ENCODE data around the gene SND1.

Gene SND1

DNA sequence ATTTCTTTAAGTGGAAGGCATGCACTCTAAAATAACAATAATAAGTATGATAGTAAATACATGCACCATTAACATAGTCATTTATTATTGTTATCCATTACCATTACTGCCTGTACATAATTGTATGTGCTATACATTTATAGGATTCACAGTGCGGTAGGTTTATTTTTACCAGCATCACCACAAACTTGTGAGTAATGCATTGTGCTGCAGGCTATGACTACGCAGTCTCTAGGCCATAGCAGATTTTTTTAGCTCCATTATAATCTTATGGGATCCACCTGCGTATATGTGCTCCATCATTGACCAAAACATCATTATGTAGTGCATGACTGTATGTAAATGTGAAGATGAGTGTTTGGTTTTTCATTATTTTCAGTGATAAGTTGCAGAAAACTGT lies 219.2 kb downstream of the SND1 start:
- TF ChIP-seq CTCF (IDR thresholded peaks at IDR 0.05) = no peak

- no peak for TF ChIP-seq CTCF (IDR thresholded peaks at IDR 0.05)
Observed at GRCh38 chr7:127872122-127872521, 220.1 kb downstream of the SND1 start.

DNA sequence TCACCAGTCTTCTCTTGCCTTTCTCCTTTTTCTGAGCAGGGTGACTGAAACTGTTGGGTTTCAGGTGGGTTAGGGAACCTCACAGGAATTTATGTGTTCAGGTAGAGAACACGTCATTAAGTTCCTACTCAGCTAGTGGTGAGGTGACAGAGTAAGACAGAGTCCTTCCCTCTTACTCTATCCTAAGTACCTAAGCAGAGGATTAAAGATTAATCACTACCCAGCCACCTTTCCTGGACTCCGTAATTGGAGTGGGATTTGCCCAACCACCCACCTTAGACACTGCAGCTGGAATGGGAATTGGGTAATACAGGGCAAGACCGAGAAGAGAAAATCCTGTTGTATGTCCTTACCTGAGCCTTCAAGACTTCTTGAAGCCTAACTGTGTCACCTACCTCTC lies 221.2 kb downstream of the SND1 start:
- no peak for TF ChIP-seq CTCF (IDR thresholded peaks at IDR 0.05)

GRCh38 chr7:127873715-127874636 lies 222.0 kb downstream of the SND1 start:
- TF ChIP-seq CTCF (IDR thresholded peaks at IDR 0.05) = no peak

DNA sequence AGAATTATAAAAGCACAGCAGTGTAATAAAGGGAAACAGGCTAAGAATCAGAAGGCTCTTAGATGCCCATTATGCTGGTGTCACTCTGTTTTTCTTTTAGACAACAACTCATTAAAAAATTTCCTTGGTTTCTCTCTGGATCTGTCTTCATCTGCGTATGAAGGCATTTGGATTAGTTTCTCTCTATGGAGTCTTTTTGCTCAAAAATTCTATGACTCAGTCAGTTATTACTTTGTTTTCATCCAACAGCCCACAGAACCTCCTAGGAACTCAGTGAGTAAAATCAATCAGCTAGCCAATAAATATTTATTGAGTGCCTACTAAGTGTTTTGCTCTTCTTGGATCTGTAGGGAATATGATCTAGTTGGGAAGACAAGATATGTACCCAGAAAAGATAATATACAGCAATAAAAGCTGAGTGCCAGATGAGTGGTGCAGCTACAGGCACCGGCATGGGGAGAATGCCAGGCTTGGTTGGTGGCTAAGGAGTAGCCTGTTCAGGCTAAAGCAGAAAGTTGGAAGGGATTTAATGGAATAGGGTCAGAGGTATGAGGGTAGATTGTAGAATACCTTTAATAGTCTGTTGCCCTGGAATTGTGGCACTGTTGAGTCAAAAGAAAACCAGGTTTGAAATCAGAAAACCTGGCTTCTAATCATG lies 223.1 kb downstream of the SND1 start:
- TF ChIP-seq CTCF (IDR thresholded peaks at IDR 0.05) = no peak

DNA sequence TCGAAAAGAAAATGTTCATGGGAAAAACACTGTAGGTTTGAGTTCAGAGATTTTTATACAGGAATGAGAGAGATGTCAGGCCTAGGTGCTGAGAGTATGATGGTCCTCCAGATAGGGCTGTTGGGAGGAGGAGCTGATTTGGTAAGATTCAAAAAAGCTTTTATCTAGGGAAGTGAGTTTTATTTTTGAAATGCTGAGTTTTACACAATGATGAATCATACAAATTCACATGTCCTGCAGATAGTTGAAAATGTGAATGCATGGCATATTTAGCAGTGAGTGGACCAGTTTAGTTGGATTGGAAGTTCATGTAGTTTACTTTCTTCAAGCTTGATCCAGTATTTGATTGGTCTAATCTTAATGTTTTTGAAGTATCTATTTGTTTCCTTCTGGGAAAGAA lies 224.4 kb downstream of the SND1 start:
- no peak for TF ChIP-seq CTCF (IDR thresholded peaks at IDR 0.05)

DNA sequence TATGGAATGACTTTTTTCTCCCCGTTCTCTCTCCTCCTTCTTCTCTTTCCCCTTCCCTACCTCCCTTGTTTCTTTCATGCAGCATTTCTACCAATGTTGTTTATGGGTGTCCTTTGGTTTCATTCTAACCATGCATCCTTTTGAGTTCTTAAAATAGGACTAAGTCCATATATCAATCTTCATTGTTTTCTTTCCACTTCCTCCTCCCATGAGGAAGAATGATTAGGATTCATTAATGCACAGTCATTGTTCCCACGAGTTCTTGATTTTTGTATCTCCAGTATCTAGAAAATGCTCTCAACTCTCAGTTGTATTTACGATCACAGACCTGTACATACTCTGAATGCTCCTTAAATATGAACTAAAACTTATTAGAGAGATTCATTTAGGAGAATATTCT lies 226.0 kb downstream of the SND1 start:
- no peak for TF ChIP-seq CTCF (IDR thresholded peaks at IDR 0.05)

Data from LNCAP (cell line).